Measurements from ENCODE around the gene ZNF865.

- TF ChIP-seq CTCF (conservative IDR thresholded peaks at IDR 0.05; ENCODE audit: low read depth, low read length) (no peak), NFE2L2 (IDR thresholded peaks at IDR 0.05; ENCODE audit: low read depth, low read length) (no peak)
Measured at GRCh38 chr19:55603581-55604292, 1.7 kb upstream of the ZNF865 start.

Data from IMR-90 (cell line).